Purkinje cell (primary cell): ENCODE data around the gene FHL3. TPM values are rescaled to one million over a fixed set of nuclear protein-coding genes. Genes with fewer than 3 reads are reported as not detected.

Experiments used
- polyA plus RNA-seq: library from polyadenylated mRNA; unstranded; fragments of >200 nt; fragmentation: Nextera tagmentation; gene quantifications from 2 replicates; pipeline ENCODE4 v1.2.1, GENCODE V29; 2014

The FHL3 gene, protein sequence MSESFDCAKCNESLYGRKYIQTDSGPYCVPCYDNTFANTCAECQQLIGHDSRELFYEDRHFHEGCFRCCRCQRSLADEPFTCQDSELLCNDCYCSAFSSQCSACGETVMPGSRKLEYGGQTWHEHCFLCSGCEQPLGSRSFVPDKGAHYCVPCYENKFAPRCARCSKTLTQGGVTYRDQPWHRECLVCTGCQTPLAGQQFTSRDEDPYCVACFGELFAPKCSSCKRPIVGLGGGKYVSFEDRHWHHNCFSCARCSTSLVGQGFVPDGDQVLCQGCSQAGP
- not detected in 2 replicates for polyA plus RNA-seq

DNA sequence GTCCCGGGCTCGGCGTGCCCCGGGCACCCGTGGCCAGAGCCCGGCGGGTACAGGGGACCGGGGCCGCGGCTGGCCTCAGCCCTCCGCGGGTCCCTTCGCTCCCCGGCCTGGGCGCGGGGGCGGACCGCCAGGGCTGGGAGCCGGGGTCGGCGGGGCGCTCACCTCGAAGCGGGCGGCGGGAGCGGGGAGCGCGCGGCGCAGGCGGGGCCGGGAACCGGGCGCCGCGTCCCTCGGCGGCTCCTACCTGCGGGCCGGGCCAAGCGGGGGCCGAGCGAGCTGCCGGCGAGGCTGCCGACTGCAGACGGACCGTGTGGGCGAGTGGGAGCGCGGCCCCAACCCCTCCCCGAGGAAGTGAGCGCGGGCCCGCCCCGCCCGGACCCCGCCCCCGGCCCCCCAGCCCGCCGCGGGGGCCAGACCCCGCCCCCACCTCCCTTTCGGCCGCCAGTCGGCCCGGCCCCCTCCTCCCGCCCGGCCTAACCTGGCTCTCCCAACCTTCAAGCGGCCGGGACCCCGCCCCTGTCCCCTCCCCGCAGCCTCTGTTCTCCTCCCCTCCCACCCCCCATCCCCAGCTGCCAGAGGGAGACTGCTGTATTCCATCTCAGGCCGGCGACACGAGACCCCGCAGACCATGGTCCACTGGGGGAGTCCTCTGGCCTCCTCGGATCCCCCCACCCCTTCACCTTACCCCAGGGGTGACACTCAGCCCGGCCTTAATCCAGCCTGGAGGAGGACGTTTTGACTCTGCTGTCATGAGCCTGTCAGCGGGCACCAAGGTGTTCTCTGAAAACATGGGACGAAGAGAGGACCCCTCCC, at the start of gene FHL3:
Gene FHL3, minus strand, starts transcription at position 320 of the 813 bp plus-strand sequence. CDS start 6,102 bp downstream, outside the sequence.

DNA sequence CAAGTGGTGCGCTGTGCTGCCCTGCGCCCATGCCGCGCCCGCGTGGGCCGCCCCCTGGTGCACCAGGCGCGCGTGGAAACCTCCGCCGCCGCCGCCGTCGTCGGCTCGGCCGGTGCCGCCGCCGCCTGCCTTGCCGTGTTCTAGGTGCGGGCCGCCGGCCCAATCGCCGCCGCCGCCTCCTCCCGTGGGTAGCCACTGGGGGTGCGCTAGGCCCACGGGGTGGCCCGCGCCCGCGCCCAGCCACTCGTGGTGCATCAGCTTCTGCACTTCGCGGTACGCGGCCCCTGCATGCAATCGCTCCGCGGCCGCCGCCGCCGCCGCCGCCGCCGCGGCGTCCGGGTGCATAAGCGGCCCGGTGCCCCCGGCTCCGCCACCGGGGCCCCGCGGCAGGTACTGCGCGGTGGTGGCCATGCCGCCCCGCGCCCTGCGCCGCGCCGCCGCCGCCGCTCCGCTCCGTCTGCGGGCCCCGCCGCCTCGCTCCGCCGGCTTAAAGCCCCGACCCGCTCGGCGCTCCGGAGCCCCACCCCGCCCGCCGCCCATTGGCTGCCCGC, 41.1 kb upstream of the FHL3 start, which contains the start of gene POU3F1:
Gene POU3F1, minus strand, starts transcription at position 461 of the 551 bp plus-strand sequence. Its CDS starts 50 bp downstream, at position 411.

DNA sequence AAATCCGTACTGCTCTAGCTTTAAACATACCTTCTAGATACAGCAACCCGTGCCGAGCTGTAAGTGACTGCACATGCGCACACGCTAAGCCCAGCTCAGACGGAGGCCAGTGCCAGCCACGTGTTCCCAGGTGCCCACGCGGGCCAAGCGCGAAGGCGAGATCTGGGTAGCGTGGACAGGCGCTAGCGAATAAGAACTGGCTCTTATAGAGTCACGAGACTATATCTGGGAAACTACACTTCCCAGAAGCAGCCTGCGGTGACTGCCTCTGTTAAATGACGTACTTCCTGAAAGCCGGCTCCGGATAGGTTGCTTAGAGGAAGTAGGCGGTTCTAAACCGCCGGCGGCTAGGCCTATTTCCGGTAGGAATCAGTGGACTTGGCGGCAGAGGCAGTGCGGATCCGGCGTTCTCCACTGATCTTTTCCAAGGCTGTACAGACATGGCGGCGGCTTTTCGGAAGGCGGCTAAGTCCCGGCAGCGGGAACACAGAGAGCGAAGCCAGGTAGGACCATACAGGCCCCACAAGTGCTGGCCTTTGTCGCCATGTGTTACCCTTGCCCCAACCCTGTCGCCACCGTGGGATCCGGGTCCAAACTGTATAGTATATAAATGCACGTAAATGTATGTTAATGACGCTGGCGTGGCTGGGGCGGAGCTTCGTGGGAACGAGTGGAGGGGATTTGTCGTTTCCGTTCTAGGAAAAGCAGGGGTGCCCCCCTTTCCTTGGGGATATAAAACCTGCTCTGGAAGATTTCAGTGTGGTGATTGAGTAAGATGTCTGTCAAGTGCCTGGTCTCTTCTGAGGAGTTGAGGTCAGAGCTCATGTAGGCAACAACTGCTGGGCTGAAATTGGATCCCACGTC, 7.3 kb upstream of the FHL3 start, which contains the start of gene UTP11:
Gene UTP11, plus strand, starts transcription at position 372 of the 864 bp plus-strand sequence. Its CDS starts 69 bp downstream, at position 441.

Other genes starting within 250 kb of the FHL3 start
- 0.15 TPM in 1 of 2 replicates, not detected in the other for gene EPHA10, start 240.4 kb downstream of the FHL3 start, polyA plus RNA-seq
- 20.3 and 20.4 TPM in 2 replicates for gene MANEAL, start 211.7 kb downstream of the FHL3 start, polyA plus RNA-seq
- 14.1 and 22.0 TPM in 2 replicates for gene C1orf122, start 197.7 kb downstream of the FHL3 start, polyA plus RNA-seq
- 10.3 and 15.5 TPM in 2 replicates for gene YRDC, start 197.3 kb downstream of the FHL3 start, polyA plus RNA-seq
- gene MTF1, start 145.9 kb downstream of the FHL3 start, polyA plus RNA-seq: 1.6 and 3.7 TPM in 2 replicates
- gene INPP5B, start 58.5 kb downstream of the FHL3 start, polyA plus RNA-seq: 0.48 and 1.2 TPM in 2 replicates
- 34.3 and 38.2 TPM in 2 replicates for gene SF3A3, start 15.5 kb downstream of the FHL3 start, polyA plus RNA-seq
- gene UTP11, start 7.2 kb upstream of the FHL3 start, polyA plus RNA-seq: 109 and 127 TPM in 2 replicates
- gene POU3F1, start 41.3 kb upstream of the FHL3 start, polyA plus RNA-seq: not detected in 2 replicates